Cortex of kidney (tissue), 1 donor: ENCODE measurements around the gene SPINDOC.

Source experiments
- DNase-seq: peaks from one replicate; lab custom pipeline; 2025; lab: John Stamatoyannopoulos, UW

Gene SPINDOC

GRCh38 chr11:63834535-63835157, 21.4 kb downstream of the SPINDOC start:
- no peak for DNase-seq

- DNase-seq, result no peak
Observed at GRCh38 chr11:63835158-63835545, 21.9 kb downstream of the SPINDOC start.

DNA sequence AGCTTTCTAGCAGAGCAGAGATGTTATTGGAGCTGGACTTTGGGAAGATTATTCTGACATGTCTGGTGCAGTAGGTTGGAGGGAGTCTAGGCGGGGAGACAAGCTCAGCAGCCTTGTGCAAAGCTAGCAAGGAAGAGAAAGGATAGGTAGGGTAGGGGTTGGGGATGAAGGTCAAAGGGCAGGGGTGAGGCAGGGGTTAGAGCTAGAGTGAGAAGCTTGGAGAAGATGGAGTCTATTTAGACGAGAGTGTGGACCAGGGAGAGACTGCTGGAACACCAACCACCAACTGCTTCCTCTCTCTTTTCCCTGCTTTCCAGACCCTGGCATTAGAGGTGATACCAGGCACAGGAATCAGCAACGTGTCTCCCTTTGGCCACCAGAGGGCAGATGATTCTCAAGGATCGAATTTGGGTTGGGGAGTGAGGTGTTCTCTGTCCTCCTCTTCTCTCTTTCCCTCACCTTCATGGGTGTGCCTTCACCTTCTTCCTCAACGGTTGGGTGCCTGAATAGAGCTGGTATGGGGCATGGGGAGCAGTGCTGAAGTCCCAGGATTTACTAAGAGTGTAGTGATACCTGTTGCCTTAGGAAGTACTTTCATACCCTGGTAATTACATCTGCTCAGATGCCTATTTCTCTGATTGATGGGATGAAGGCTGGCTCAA, 23.9 kb downstream of the SPINDOC start:
- DNase-seq, result no peak

DNA sequence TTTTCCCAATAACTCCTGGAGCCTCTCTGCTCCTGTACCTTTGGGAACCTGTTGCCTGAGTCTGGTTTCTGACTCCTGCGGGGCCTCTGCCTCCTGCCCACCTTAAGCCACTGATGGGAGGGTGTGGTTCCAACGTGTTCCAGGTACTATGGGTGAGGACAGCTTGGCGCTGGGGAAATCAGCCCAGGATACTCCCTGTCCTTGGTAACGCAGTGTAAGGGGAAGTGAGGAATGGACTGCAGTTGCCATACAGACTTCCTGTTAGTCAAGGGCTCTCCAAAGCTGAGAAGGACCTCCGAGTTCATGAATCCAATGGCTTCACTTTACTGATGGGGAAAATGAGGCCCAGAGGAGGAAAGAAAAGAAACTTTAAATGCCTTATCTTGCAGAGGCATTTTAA, 24.5 kb downstream of the SPINDOC start:
- DNase-seq, result no peak

GRCh38 chr11:63838150-63838677, 25.0 kb downstream of the SPINDOC start:
- no peak for DNase-seq

- peak; percentile 97 for DNase-seq
Observed at GRCh38 chr11:63838678-63839507, 25.6 kb downstream of the SPINDOC start, which contains the start of gene MARK2. TSS of gene MARK2 (plus strand) at chr11:63839110. CDS start at chr11:63839507, 397 bp downstream.

DNA sequence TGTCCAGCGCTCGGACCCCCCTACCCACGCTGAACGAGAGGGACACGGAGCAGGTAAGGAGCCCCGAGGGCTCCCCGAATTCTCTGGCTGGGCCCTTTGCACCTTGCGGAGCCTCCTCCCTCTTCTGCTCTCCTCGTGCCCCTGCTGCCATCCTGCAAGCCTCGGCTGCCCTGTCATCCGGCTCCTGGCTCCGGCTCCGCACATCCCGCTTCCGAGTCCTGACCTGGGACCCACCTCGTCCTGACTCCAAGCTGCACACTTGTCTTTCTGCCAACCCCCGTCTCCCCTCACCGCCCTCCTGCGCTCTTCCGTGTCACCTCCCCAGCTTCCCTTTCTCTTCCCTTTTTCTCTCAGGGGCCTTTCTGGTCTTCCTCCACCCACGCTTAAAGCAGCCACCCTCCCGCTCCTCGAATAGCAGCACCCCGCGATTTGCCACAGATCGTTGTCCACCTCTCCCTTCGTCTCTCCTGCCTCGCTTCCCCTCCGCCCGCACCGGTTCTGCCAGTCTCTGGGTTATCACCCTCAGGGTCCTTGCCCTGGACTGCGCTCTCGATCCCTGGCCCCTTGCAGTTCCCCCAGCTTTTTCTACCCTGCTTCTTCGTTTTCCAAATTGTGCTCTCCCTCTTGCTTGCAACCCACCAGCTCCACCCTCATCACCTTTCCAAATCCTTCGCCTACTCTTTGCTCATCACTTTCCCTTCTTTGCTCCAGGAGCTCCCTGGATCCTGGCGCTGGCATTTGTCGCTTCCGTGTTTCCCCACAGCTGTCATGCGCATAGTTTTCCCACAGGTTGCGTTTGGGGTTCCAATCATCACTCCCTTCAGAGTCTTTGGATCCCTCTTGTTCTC, 26.5 kb downstream of the SPINDOC start:
- DNase-seq, result no peak

DNA sequence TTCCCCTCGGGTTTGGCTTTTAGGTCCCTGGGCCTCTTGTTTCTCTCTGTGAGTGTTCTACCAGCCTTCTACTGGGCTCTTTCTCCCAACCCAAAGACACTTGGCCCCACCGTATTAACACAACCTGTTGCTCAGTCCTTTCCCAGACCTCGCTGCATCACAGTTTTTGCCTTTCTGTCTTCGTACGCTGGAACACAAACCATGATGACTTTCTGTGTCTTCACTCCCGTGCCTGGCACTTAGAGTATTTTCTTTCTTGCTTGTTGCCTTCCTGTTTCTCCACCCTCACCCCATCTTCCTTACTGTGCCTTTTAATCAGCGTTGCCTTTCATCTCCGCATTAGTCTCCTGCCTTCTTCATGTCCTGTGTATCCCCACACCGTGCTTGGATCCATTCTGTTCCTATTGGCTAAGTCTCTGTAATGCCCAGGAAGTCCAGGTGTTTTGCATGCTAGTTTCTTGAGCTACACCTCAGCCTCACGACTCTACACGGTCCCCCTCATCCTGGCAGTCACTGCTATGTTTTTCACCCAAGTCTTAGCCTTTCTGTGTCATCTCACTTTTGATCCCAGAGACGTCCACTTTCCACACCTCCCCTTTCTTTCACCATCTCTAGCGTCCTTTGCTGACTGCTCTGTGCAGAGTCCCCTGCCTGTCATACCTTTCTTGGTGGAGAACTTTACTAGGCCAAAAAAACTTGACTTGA, 27.3 kb downstream of the SPINDOC start:
- DNase-seq, result no peak

- no peak for DNase-seq
Observed at GRCh38 chr11:63841554-63841953, 28.3 kb downstream of the SPINDOC start.

- no peak for DNase-seq
Observed at GRCh38 chr11:63843041-63843440, 29.8 kb downstream of the SPINDOC start.

GRCh38 chr11:63844836-63845235, 31.6 kb downstream of the SPINDOC start:
- no peak for DNase-seq

DNA sequence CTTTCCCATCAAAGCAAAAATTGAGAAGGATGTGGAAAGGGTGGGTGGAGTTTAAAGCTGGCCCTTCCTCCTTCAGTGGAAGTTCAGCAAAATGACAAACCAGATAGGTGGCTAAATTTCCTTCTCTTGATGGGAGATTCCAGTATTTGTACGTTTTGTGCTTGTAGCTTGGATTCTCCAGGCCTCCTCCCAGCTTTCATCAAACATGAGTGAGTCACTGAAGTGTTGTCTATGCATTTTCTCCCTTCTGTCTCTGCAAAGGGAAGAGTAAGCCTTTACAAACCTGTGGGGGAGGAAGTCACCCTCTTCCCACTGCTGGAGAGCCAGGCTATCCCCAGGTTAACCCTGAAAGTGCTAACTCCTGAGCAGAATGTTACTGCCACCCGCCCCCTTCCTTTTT, 32.0 kb downstream of the SPINDOC start:
- DNase-seq, result no peak

- no peak for DNase-seq
Observed at GRCh38 chr11:63845911-63846310, 32.7 kb downstream of the SPINDOC start.

GRCh38 chr11:63846897-63847296, 33.6 kb downstream of the SPINDOC start:
- DNase-seq, result no peak

DNA sequence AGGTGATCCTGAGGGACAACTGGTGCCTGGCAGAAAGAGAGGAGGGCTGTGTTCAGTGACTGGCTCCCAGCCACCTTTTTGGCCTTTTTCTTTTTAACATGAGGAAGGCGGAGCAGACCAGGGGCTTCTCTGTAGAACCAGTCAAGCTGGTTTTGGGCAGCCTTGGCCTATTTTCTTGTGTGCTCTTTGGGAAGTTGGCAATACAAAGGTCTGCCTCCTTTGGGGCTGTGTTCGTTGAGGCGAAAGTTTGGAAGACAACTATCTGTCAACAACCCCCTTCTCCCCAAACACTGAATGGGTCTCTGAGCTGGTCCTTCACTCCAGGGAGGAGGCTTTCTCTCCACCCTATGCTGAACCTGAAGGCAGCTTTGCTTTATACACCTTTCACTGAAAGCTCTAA, 34.1 kb downstream of the SPINDOC start:
- no peak for DNase-seq

GRCh38 chr11:63849691-63850090, 36.4 kb downstream of the SPINDOC start:
- DNase-seq, result no peak

GRCh38 chr11:63850920-63851319, 37.7 kb downstream of the SPINDOC start:
- DNase-seq, result no peak

- DNase-seq, result no peak
Observed at GRCh38 chr11:63851364-63851763, 38.1 kb downstream of the SPINDOC start.

DNA sequence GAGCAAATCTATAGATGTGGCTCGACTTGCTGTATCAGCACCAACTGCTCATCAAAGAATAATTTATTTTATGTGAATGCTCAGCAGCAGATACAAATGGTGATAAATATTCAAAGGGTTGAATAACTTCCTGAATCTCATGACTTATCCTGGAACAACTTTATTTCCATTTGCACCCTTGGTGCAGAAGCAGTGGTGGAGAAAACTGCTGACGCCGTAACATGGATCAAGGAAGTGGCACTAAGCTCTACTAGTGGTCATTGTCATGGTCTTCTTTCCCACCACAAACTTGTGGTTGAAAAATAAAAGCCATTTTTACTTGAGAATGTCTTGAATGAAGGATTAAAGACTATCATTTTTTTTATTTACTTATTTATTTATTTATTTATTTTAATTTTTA, 40.2 kb downstream of the SPINDOC start:
- DNase-seq, result no peak

GRCh38 chr11:63854696-63855095, 41.4 kb downstream of the SPINDOC start:
- DNase-seq, result no peak

- DNase-seq, result no peak
Observed at GRCh38 chr11:63855975-63856374, 42.7 kb downstream of the SPINDOC start.
